ENCODE data around the gene TRPT1. TPM values are rescaled to one million over a fixed set of nuclear protein-coding genes. Genes with fewer than 3 reads are reported as not detected.

TRPT1 gene
- total and polyA plus RNA-seq, 9 of the 15 experiments (the other 6 are each of a cell fraction or from before 2014, with no cell fraction given), result 4.6 to 41.7 (median 23.1) TPM

GRCh38 chr11:64181506-64182411, 44.2 kb downstream of the TRPT1 start (continued):
- TF ChIP-seq ZNF586 (CRISPR knock-in tag; conservative IDR thresholded peaks at IDR 0.05), result no peak
- TF ChIP-seq MEF2D (tag; conservative IDR thresholded peaks at IDR 0.05; ENCODE audit: low read depth), result peak; percentile 46; the same call in 1 of the 2 replicates
- TF ChIP-seq NCOA4 (IDR thresholded peaks at IDR 0.05; ENCODE audit: partially characterized antibody), result no peak
- TF ChIP-seq HDAC1 (IDR thresholded peaks at IDR 0.05), result peak in 1 of 2 experiments; percentile 80; a peak in 2 of 4 replicates
- no peak for TF ChIP-seq ARID3A (IDR thresholded peaks at IDR 0.05; ENCODE audit: borderline replicate concordance, low read depth, low read length)
- TF ChIP-seq DNMT1 (IDR thresholded peaks at IDR 0.05), result no peak
- no peak for TF ChIP-seq ZNF184 (CRISPR knock-in tag; IDR thresholded peaks at IDR 0.05)
- TF ChIP-seq POLR2H (tag; IDR thresholded peaks at IDR 0.05; ENCODE audit: low read depth), result no peak
- no peak for TF ChIP-seq CREB1 (IDR thresholded peaks at IDR 0.05)
- TF ChIP-seq CREB1 (CRISPR knock-in tag; IDR thresholded peaks at IDR 0.05), result peak; percentile 65
- TF ChIP-seq XRCC5 (IDR thresholded peaks at IDR 0.05; ENCODE audit: low read depth, low read length), result no peak
- peak; percentile 57; the same call in 1 of the 2 replicates for TF ChIP-seq ARID4B (CRISPR knock-in tag; IDR thresholded peaks at IDR 0.05)
- TF ChIP-seq ZFPM2 (CRISPR knock-in tag; IDR thresholded peaks at IDR 0.05), result no peak
- TF ChIP-seq CBX5 (IDR thresholded peaks at IDR 0.05; ENCODE audit: borderline replicate concordance, low read depth), result no peak
- TF ChIP-seq, protein P1, sequence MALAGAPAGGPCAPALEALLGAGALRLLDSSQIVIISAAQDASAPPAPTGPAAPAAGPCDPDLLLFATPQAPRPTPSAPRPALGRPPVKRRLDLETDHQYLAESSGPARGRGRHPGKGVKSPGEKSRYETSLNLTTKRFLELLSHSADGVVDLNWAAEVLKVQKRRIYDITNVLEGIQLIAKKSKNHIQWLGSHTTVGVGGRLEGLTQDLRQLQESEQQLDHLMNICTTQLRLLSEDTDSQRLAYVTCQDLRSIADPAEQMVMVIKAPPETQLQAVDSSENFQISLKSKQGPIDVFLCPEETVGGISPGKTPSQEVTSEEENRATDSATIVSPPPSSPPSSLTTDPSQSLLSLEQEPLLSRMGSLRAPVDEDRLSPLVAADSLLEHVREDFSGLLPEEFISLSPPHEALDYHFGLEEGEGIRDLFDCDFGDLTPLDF (CRISPR knock-in tag; IDR thresholded peaks at IDR 0.05), result no peak
- TF ChIP-seq, protein P2, sequence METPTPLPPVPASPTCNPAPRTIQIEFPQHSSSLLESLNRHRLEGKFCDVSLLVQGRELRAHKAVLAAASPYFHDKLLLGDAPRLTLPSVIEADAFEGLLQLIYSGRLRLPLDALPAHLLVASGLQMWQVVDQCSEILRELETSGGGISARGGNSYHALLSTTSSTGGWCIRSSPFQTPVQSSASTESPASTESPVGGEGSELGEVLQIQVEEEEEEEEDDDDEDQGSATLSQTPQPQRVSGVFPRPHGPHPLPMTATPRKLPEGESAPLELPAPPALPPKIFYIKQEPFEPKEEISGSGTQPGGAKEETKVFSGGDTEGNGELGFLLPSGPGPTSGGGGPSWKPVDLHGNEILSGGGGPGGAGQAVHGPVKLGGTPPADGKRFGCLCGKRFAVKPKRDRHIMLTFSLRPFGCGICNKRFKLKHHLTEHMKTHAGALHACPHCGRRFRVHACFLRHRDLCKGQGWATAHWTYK (CRISPR knock-in tag; IDR thresholded peaks at IDR 0.05), result 0 out of 2 replicates have a peak, but pooled peaks have one; percentile 10
- no peak for TF ChIP-seq ZNF41 (CRISPR knock-in tag; conservative IDR thresholded peaks at IDR 0.05)
- no peak for TF ChIP-seq ERF (CRISPR knock-in tag; IDR thresholded peaks at IDR 0.05)
